Vein endothelial cell (primary cell): ENCODE data around the gene POC1A. TPM values are rescaled to one million over a fixed set of nuclear protein-coding genes. Genes with fewer than 3 reads are reported as not detected.

Source experiments
- total RNA-seq: library from RNA; depleted of rRNA; stranded (reverse); fragments of >200 nt; gene quantifications from 2 replicates; pipeline ENCODE4 v1.2.3, GENCODE V29; 2012

Gene POC1A
- total RNA-seq, result 3.9 and 6.4 TPM in 2 replicates

GRCh38 chr3:52154135-52155094, at the start of gene POC1A:
TSS of gene POC1A (minus strand) at chr3:52154423. CDS start at chr3:52154372, 51 bp downstream.

DNA sequence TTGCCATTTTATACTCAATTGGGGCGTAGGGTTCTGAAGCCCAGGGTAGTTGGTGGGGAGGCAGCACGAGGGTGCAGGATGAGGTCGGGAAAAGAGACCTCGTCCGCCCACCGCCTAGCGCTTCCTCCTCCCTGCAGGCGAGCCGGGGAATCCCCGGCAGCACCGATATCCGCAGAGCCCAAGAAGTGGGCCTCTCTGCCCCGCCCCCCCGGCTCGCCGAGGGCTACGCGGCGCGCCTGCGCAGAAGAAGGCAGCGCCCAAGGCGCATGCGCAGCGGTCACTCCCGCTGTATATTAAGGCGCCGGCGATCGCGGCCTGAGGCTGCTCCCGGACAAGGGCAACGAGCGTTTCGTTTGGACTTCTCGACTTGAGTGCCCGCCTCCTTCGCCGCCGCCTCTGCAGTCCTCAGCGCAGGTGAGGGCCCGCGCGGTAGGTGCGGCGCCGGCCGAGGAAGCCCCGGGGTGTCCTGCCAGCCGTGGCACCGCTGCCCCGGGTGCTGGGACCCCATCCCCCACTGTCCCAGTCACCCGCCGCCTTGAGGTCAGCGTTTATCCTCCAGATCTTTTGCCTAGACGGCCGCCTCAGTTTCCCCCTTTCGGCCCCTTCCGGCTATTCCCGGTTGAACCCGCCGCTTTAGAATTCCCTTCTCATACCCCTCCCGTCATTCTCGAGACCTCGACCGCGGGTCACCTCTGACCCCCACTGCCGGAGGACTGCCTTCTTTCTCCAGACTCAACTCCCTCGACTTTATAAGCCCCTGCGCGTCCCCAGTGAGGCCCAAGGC, 43.8 kb upstream of the POC1A start, which contains the start of gene ALAS1:
TSS of gene ALAS1 (plus strand) at position 319 of the 784 bp plus-strand sequence. CDS start 1,082 bp downstream, outside the sequence.

GRCh38 chr3:52056521-52056967, 97.7 kb downstream of the POC1A start, which contains the start of gene DUSP7:
TSS of gene DUSP7 (minus strand) at chr3:52056571. CDS start at chr3:52056366, 205 bp downstream.

Other genes starting within 250 kb of the POC1A start
- 18.0 and 21.4 TPM in 2 replicates for gene RRP9, start 212.5 kb downstream of the POC1A start, total RNA-seq
- 12.4 and 13.6 TPM in 2 replicates for gene PARP3, start 212.1 kb downstream of the POC1A start, total RNA-seq
- under 0.01 and 0.10 TPM in 2 replicates for gene GPR62, start 199.0 kb downstream of the POC1A start, total RNA-seq
- gene PCBP4, start 187.0 kb downstream of the POC1A start, total RNA-seq, result 30.8 and 39.2 TPM in 2 replicates
- gene ABHD14B, start 180.4 kb downstream of the POC1A start, total RNA-seq, result 17.0 and 27.1 TPM in 2 replicates
- 6.6 and 11.4 TPM in 2 replicates for gene ABHD14A, start 179.4 kb downstream of the POC1A start, total RNA-seq
- 14.5 and 20.9 TPM in 2 replicates for gene ACY1, start 170.9 kb downstream of the POC1A start, total RNA-seq
- 1,244 and 1,265 TPM in 2 replicates for gene RPL29, start 158.5 kb downstream of the POC1A start, total RNA-seq
- gene DUSP7, start 97.9 kb downstream of the POC1A start, total RNA-seq, result 17.1 and 21.2 TPM in 2 replicates
- gene ALAS1, start 43.7 kb upstream of the POC1A start, total RNA-seq, result 78.1 and 82.8 TPM in 2 replicates
- gene TLR9, start 71.2 kb upstream of the POC1A start, total RNA-seq, result under 0.01 TPM in 1 of 2 replicates, not detected in the other
- 184 and 187 TPM in 2 replicates for gene TWF2, start 84.7 kb upstream of the POC1A start, total RNA-seq
- gene PPM1M, start 91.3 kb upstream of the POC1A start, total RNA-seq, result 14.8 and 16.3 TPM in 2 replicates
- 63.7 and 67.3 TPM in 2 replicates for gene WDR82, start 124.2 kb upstream of the POC1A start, total RNA-seq
- 17.0 and 22.8 TPM in 2 replicates for gene GLYCTK, start 133.4 kb upstream of the POC1A start, total RNA-seq
- 6.8 and 8.5 TPM in 2 replicates for gene DNAH1, start 161.9 kb upstream of the POC1A start, total RNA-seq